ENCODE measurements around the gene PSMA7. TPM values are rescaled to one million over a fixed set of nuclear protein-coding genes. Genes with fewer than 3 reads are reported as not detected.

The PSMA7 gene
- total RNA-seq, 1 donor from 2014 or later = 209 TPM

DNA sequence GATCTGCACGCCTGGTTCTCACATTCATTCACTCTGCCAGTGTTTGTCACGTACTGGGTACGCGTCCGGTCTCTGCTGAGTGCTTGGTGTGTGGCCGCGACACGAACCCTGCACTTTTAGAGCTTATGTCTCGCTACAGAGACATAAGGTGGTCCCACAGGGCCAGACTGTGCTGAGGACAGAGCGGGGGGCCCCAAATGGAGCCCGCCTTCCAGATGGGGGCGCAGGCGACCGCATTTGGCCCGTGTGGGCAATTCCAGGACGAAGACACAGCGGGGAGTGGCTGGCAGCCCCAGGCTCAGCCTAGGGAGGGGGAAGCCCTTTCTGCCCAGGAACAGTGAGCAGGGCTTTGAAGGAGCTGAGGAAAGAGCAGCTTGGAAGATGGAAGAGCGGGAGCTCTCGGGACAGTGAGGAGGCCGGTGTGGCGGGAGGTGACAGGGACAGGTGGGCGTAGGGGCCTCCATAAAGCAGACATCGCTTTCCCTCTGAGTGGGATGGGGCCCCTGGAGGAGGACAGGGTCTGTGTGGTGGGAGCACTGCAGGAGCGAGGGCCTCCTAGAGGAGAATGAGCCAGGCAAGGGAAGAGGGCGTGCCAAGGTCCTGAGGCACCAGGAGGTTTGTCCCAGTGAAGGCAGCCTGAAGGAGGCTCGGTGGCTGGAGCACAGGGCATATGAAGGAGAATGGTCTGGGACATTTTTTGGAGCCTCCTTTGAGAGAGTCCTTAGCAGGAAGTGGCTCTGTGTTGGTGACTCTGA, 31.9 kb upstream of the PSMA7 start:
- intact Hi-C loops (cut with DNase I) = no loop called here
- DNase-seq = no peak

DNA sequence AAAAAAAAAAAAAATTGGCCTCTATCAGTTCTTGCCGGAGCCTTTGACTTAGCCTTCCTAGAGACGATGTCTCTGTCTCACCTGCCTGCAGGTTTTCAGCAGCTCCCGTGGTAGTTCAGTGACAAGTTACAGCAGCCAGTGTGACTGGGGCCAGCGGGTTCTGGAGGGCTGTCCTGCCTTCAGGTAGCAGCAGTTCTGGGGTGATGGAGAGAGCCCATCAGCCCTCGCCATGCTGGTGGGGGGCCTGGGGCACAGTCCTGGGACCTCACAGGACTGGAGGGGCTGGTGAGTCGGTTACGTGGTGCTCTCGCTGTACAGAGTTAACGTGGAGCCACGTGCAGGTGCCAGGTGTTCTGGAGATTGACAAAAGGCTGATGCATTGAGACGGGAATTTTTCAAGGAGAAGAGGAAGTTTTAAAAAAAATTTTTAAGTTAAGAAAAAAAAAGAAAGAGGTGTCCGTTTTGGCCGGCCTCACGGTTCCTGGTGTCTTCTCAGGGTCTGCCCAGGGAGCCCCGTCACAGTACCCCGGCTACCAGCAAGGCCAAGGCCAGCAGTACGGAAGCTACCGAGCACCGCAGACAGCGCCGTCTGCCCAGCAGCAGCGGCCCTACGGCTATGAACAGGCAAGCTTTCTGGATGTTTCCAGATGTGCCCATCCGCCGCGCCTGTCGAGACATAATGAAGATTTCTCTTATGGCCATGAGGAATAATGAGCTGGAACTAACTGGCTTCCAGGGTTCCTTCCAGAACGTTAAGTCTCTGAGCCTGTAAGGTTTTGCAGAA, 31.0 kb upstream of the PSMA7 start:
- Histone ChIP-seq H3K27me3 (no peaks in the 10 kb centered on the region), H3K4me1 (no peaks in the 10 kb centered on the region), H3K27ac (no peak overlapping the region), H3K36me3 (peaks cover 37% of the 10 kb centered on the region), H3K9me3 (no peaks in the 10 kb centered on the region), H3K4me3 (no peak overlapping the region)
- no peak for DNase-seq
- TF ChIP-seq CTCF (IDR thresholded peaks at IDR 0.05) = no peak
- intact Hi-C loops (cut with DNase I) = no loop called here
- no peak for ATAC-seq

More for the DNA sequence above, 31.9 kb upstream of the PSMA7 start:
- TF ChIP-seq CTCF (IDR thresholded peaks at IDR 0.05) = no peak
- no peaks in the 10 kb centered on the region for H3K27me3 ChIP-seq
- no peak overlapping the region for H3K4me3 ChIP-seq
- H3K27ac ChIP-seq = no peak overlapping the region
- no peaks in the 10 kb centered on the region for H3K4me1 ChIP-seq
- peaks cover 39% of the 10 kb centered on the region for H3K36me3 ChIP-seq
- no peaks in the 10 kb centered on the region for H3K9me3 ChIP-seq
- no peak for ATAC-seq

- no peak overlapping the region for H3K4me3 ChIP-seq
- DNase-seq (no peak), ATAC-seq (no peak)
- no peaks in the 10 kb centered on the region for H3K27me3 ChIP-seq
- intact Hi-C loops (cut with DNase I) = no loop called here
- no peaks in the 10 kb centered on the region for H3K9me3 ChIP-seq
- TF ChIP-seq CTCF (IDR thresholded peaks at IDR 0.05) = no peak
- peaks cover 37% of the 10 kb centered on the region for H3K36me3 ChIP-seq
- no peaks in the 10 kb centered on the region for H3K4me1 ChIP-seq
- H3K27ac ChIP-seq = no peak overlapping the region
These were observed 29.5 kb upstream of the PSMA7 start for GRCh38 chr20:62172666-62173065.

DNA sequence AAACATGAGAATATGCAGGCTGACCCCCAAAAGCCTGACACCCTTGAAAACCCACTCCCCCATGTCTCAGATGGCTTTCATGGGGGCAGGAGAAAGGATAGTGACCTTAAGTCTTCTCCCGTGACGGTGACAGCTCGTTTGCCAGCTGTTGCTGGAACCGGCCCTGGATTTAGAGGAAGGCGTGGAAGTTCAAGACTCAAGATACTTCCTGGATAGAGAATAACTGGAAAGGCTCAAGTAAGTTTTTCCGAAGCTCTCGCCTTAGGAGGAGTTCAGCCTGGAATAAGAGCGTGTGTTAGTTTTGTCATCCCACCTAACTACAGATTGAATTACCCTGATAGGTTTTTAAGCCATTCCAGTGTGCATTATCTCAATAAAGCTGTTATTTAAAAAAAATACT, 28.1 kb upstream of the PSMA7 start:
- peaks cover 35% of the 10 kb centered on the region for H3K36me3 ChIP-seq
- intact Hi-C loops (cut with DNase I) = no loop called here
- no peak overlapping the region for H3K27ac ChIP-seq

GRCh38 chr20:62170536-62170935, 27.3 kb upstream of the PSMA7 start:
- H3K36me3 ChIP-seq = peaks cover 35% of the 10 kb centered on the region
- TF ChIP-seq CTCF (IDR thresholded peaks at IDR 0.05) = no peak
- ATAC-seq = no peak
- no peak overlapping the region for H3K4me3 ChIP-seq
- H3K27me3 ChIP-seq = no peaks in the 10 kb centered on the region
- no peaks in the 10 kb centered on the region for H3K9me3 ChIP-seq
- no peaks in the 10 kb centered on the region for H3K4me1 ChIP-seq
- no peak for DNase-seq
- intact Hi-C loops (cut with DNase I) = no loop called here
- no peak overlapping the region for H3K27ac ChIP-seq

More for the DNA sequence above, 28.1 kb upstream of the PSMA7 start:
- H3K27me3 ChIP-seq = no peaks in the 10 kb centered on the region
- H3K4me3 ChIP-seq = no peak overlapping the region
- ATAC-seq (no peak), DNase-seq (no peak)
- H3K4me1 ChIP-seq = no peaks in the 10 kb centered on the region
- TF ChIP-seq CTCF (IDR thresholded peaks at IDR 0.05) = no peak
- no peaks in the 10 kb centered on the region for H3K9me3 ChIP-seq

Data from upper lobe of right lung (tissue), 1 donor.